K562 treated with DMSO at 1 percent for 4 hours (cell line): Measurements from ENCODE around the gene SF3B4. TPM values are rescaled to one million over a fixed set of nuclear protein-coding genes. Genes with fewer than 3 reads are reported as not detected.

Experiments
- total RNA-seq: library from RNA; unstranded; fragments of 300-600 nt; gene quantifications from 2 replicates; pipeline ENCODE4 v1.2.3, GENCODE V29; 2022; ENCODE audit not compliant: insufficient read depth

Gene SF3B4
- 57.6 and 64.7 TPM in 2 replicates for total RNA-seq

GRCh38 chr1:149927563-149928400 is at the start of gene SF3B4:
Gene SF3B4, minus strand, starts transcription at chr1:149927803. Its CDS starts 44 bp downstream, at chr1:149927759.

GRCh38 chr1:149936170-149936991 is 8.8 kb upstream of the SF3B4 start, which contains the start of gene MTMR11:
Gene MTMR11, minus strand, starts transcription at chr1:149936879. Its CDS starts 232 bp downstream, at chr1:149936647.

DNA sequence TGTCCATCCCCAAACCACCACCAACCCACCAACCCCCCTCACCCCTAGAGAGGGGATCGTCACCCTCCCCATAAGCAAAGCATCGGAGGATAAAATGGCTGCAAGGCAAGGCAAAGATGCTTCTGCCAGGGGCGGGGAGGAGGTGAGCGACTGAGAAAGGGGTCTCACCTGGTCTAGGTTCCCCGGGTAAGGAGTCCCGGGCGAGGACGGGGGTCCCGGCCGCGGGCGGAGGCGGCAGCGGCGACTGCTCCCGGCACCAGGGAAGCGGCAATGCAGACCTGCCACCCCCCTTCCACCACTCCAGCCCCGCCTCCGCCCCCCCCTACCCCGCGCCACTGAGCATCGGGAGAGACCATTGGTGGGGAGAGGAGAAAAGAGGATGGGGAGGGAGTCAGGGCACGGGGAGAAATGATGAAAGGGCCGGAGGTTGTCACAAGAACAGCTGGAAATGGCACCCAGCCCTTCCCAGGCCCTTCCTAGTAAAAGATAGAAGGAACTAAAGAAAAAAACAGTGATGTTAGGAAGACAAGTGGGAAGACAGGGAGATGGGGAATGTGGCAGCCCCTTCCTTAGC is 9.9 kb downstream of the SF3B4 start, which contains the start of gene SV2A:
Gene SV2A, minus strand, starts transcription at position 274 of the 574 bp plus-strand sequence. CDS start 4,004 bp downstream, outside the sequence.

GRCh38 chr1:149899460-149900284 is 27.9 kb downstream of the SF3B4 start, which contains the start of gene BOLA1:
Gene BOLA1, plus strand, starts transcription at chr1:149899568. Its CDS starts 492 bp downstream, at chr1:149900060.

Other genes with a start within 250 kb of the SF3B4 start
- 3.2 and 7.0 TPM in 2 replicates for gene FCGR1A, start 145.1 kb downstream of the SF3B4 start, total RNA-seq
- 4.5 and 4.7 TPM in 2 replicates for gene BOLA1, start 28.2 kb downstream of the SF3B4 start, total RNA-seq
- gene SV2A, start 10.0 kb downstream of the SF3B4 start, total RNA-seq: 0.17 TPM in 1 of 2 replicates, not detected in the other
- 0.43 and 1.8 TPM in 2 replicates for gene MTMR11, start 9.1 kb upstream of the SF3B4 start, total RNA-seq
- 3.5 and 4.1 TPM in 2 replicates for gene OTUD7B, start 82.9 kb upstream of the SF3B4 start, total RNA-seq
- gene VPS45, start 140.0 kb upstream of the SF3B4 start, total RNA-seq: 15.5 and 20.0 TPM in 2 replicates
- 7.8 and 8.1 TPM in 2 replicates for gene PLEKHO1, start 222.1 kb upstream of the SF3B4 start, total RNA-seq